ENCODE results near the gene ARID4B.
"Not testable (repeated sequence)": the region's sequence is repeated elsewhere in the genome, so short reads cannot be mapped to it uniquely, and the experiment has no call there.

Gene ARID4B

GRCh38 chr1:235211517-235211916, 116.5 kb downstream of the ARID4B start:
- TF ChIP-seq, protein P1, sequence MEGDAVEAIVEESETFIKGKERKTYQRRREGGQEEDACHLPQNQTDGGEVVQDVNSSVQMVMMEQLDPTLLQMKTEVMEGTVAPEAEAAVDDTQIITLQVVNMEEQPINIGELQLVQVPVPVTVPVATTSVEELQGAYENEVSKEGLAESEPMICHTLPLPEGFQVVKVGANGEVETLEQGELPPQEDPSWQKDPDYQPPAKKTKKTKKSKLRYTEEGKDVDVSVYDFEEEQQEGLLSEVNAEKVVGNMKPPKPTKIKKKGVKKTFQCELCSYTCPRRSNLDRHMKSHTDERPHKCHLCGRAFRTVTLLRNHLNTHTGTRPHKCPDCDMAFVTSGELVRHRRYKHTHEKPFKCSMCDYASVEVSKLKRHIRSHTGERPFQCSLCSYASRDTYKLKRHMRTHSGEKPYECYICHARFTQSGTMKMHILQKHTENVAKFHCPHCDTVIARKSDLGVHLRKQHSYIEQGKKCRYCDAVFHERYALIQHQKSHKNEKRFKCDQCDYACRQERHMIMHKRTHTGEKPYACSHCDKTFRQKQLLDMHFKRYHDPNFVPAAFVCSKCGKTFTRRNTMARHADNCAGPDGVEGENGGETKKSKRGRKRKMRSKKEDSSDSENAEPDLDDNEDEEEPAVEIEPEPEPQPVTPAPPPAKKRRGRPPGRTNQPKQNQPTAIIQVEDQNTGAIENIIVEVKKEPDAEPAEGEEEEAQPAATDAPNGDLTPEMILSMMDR (conservative IDR thresholded peaks at IDR 0.05; ENCODE audit: low read depth), result no peak
- ChIA-PET CTCF (no interaction called here), POLR2A (ENCODE audit: low non-redundant PET) (no interaction called here)
- DNase-seq (ENCODE audit: low spot score), result no peak
- no peak overlapping the region for H3K27ac ChIP-seq

DNA sequence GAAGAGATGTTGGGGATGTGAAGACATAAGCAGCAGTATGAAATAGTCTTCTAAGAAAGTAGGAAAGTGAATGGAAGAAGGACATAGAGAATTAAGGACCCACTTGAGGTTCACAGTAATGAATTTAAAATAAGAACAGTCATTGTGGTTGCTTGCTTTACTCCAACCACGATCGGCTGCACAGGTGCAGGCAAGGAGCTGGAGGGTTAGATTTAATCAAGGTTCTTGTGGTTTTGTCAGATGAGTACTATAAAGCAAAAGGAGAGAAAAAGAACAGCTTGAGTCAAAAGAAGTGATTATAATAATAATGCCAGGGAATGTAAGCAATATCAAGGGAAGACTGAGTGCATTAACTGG, 120.8 kb downstream of the ARID4B start:
- H3K27ac ChIP-seq, result no peak overlapping the region
- no peak for DNase-seq (ENCODE audit: low spot score)
- ChIA-PET CTCF (interaction anchor here (0.6 kb wide), 1 partner anchor 9 kb away, joined by 3 read pairs; no protein-coding TSS in a partner anchor), POLR2A (ENCODE audit: low non-redundant PET) (no interaction called here)
- TF ChIP-seq, protein P1 (conservative IDR thresholded peaks at IDR 0.05; ENCODE audit: low read depth), result no peak

- TF ChIP-seq, protein P1 (conservative IDR thresholded peaks at IDR 0.05; ENCODE audit: low read depth), result no peak
- H3K27ac ChIP-seq, result no peak overlapping the region
- POLR2A ChIA-PET (ENCODE audit: low non-redundant PET), result no interaction called here
- DNase-seq (ENCODE audit: low spot score), result no peak
- CTCF ChIA-PET, result interaction anchor here (0.6 kb wide), 1 partner anchor 8 kb away, joined by 3 read pairs; no protein-coding TSS in a partner anchor
Observed at GRCh38 chr1:235206533-235207208, 121.3 kb downstream of the ARID4B start.

GRCh38 chr1:235205687-235206086, 122.3 kb downstream of the ARID4B start:
- no peak for DNase-seq (ENCODE audit: low spot score)
- no peak overlapping the region for H3K27ac ChIP-seq
- TF ChIP-seq, protein P1 (conservative IDR thresholded peaks at IDR 0.05; ENCODE audit: low read depth), result no peak
- ChIA-PET CTCF (no interaction called here), POLR2A (ENCODE audit: low non-redundant PET) (no interaction called here)

- no peak for DNase-seq (ENCODE audit: low spot score)
- ChIA-PET CTCF (no interaction called here), POLR2A (ENCODE audit: low non-redundant PET) (no interaction called here)
- TF ChIP-seq, protein P1 (conservative IDR thresholded peaks at IDR 0.05; ENCODE audit: low read depth), result no peak
- H3K27ac ChIP-seq, result no peak overlapping the region
Observed at GRCh38 chr1:235203428-235203827, 124.6 kb downstream of the ARID4B start.

GRCh38 chr1:235202447-235202846, 125.5 kb downstream of the ARID4B start:
- H3K27ac ChIP-seq; POLR2A ChIA-PET (ENCODE audit: low non-redundant PET); CTCF ChIA-PET; DNase-seq (ENCODE audit: low spot score): not testable (repeated sequence)

GRCh38 chr1:235199441-235199840, 128.5 kb downstream of the ARID4B start:
- ChIA-PET CTCF (no interaction called here), POLR2A (ENCODE audit: low non-redundant PET) (no interaction called here)
- DNase-seq (ENCODE audit: low spot score), result peak; percentile 10
- TF ChIP-seq, protein P1 (conservative IDR thresholded peaks at IDR 0.05; ENCODE audit: low read depth), result 0 out of 2 replicates have a peak, but pooled peaks have one; percentile 13
- H3K27ac ChIP-seq, result no peak overlapping the region

All from RWPE1 (cell line).